ENCODE measurements around the gene NTM. TPM values are rescaled to one million over a fixed set of nuclear protein-coding genes. Genes with fewer than 3 reads are reported as not detected.

The NTM gene
- total RNA-seq, 2 donors from 2014 or later = 0.26 to 3.6 TPM

- no peak for ATAC-seq
- no peak overlapping the region for H3K27ac ChIP-seq
- no peaks in the 10 kb centered on the region for H3K9me3 ChIP-seq
- H3K4me1 ChIP-seq = no peaks in the 10 kb centered on the region
- no peak for DNase-seq
- no peak overlapping the region for H3K4me3 ChIP-seq
- intact Hi-C loops (cut with DNase I) = no loop called here
- no peak for TF ChIP-seq CTCF (IDR thresholded peaks at IDR 0.05)
- no peaks in the 10 kb centered on the region for H3K36me3 ChIP-seq (replicated peaks in 1 of 2; ENCODE audit: insufficient read depth in 1 of 2, low read depth in 2 of 2)
- 67 to 70% methylated on average over 9 of the region's 9 CpGs for WGBS, 2 donors
- no peaks in the 10 kb centered on the region for H3K27me3 ChIP-seq
Measured at GRCh38 chr11:132253469-132254264, 883.3 kb downstream of the NTM start.

- no peaks in the 10 kb centered on the region for H3K4me1 ChIP-seq
- no peak for DNase-seq
- no peak overlapping the region for H3K4me3 ChIP-seq
- intact Hi-C loops (cut with DNase I) = no loop called here
- H3K27ac ChIP-seq = no peak overlapping the region
- no peaks in the 10 kb centered on the region for H3K9me3 ChIP-seq
- TF ChIP-seq CTCF (IDR thresholded peaks at IDR 0.05) (no peak), POLR2A (IDR thresholded peaks at IDR 0.05) (no peak)
- no peaks in the 10 kb centered on the region for H3K27me3 ChIP-seq
- WGBS, 2 donors = 75 to 93% methylated on average over 1 of the region's 1 CpG
- ATAC-seq = no peak
- H3K36me3 ChIP-seq (replicated peaks in 1 of 2; ENCODE audit: insufficient read depth in 1 of 2, low read depth in 2 of 2) = no peaks in the 10 kb centered on the region
Measured at GRCh38 chr11:132254906-132255305, 884.5 kb downstream of the NTM start.

GRCh38 chr11:132256528-132257279 lies 886.3 kb downstream of the NTM start:
- 80 to 86% methylated on average over 17 of the region's 17 CpGs for WGBS, 2 donors
- intact Hi-C loops (cut with DNase I) = no loop called here
- no peak for DNase-seq
- Histone ChIP-seq H3K9me3 (no peaks in the 10 kb centered on the region), H3K36me3 (replicated peaks in 1 of 2; ENCODE audit: insufficient read depth in 1 of 2, low read depth in 2 of 2) (no peaks in the 10 kb centered on the region), H3K27ac (no peak overlapping the region), H3K4me1 (no peaks in the 10 kb centered on the region), H3K27me3 (no peaks in the 10 kb centered on the region), H3K4me3 (no peak overlapping the region)
- TF ChIP-seq POLR2A (IDR thresholded peaks at IDR 0.05) (no peak), CTCF (IDR thresholded peaks at IDR 0.05) (no peak)
- ATAC-seq = no peak

GRCh38 chr11:132257871-132258270 lies 887.5 kb downstream of the NTM start:
- DNase-seq (no peak), ATAC-seq (no peak)
- H3K27ac ChIP-seq = no peak overlapping the region
- H3K9me3 ChIP-seq = no peaks in the 10 kb centered on the region
- WGBS, 2 donors = 61 to 64% methylated on average over 5 of the region's 5 CpGs
- intact Hi-C loops (cut with DNase I) = no loop called here
- no peaks in the 10 kb centered on the region for H3K27me3 ChIP-seq
- H3K36me3 ChIP-seq (replicated peaks in 1 of 2; ENCODE audit: insufficient read depth in 1 of 2, low read depth in 2 of 2) = no peaks in the 10 kb centered on the region
- TF ChIP-seq POLR2A (IDR thresholded peaks at IDR 0.05) (no peak), CTCF (IDR thresholded peaks at IDR 0.05) (no peak)
- no peak overlapping the region for H3K4me3 ChIP-seq
- no peaks in the 10 kb centered on the region for H3K4me1 ChIP-seq
